SK-N-SH (cell line): ENCODE data around the gene ATP2A1. TPM values are rescaled to one million over a fixed set of nuclear protein-coding genes. Genes with fewer than 3 reads are reported as not detected.

Source experiments
- CTCF ChIA-PET: fragments of 300-600, 350-600 bp; formaldehyde crosslinking; extraction: SDS; loops from one replicate; lab custom pipeline; 2021; lab: Yijun Ruan, JAX
- POLR2A ChIA-PET: fragments of 350-600 bp; sonication (Branson Sonifier 250); formaldehyde crosslinking; extraction: SDS; loops from one replicate; lab custom pipeline; 2020; ENCODE audit warnings: antibody characterized with exemption, inconsistent platforms; lab: Yijun Ruan, JAX
- DNase-seq: peaks from one replicate; pipeline ENCODE4 v3.0.0; 2012
- H2AFZ ChIP-seq: fragments of 200-600 bp; sonication (generic); 2 replicates; pipeline ENCODE4 v1.8.1; 2016; ENCODE audit warnings: antibody characterized with exemption, mild to moderate bottlenecking, low read depth
- H3F3A ChIP-seq: fragments of 200-600 bp; sonication (generic); replicated peaks from 2 replicates; pipeline ENCODE3; 2016; ENCODE audit warnings: antibody characterized with exemption, mild to moderate bottlenecking; ENCODE audit not compliant: insufficient read depth
- H3K27ac ChIP-seq, 2 experiments: fragments of 200-500 bp in 1 of 2; fragments of 200-600 bp in 1 of 2; sonication (Bioruptor generic) in 1 of 2; sonication (generic), shearing (Covaris generic) in 1 of 2; 2 replicates each; pipeline versions ENCODE4 v1.5.1 to v1.6.1; 2014 to 2016; ENCODE audit warnings: low read depth in 2 of 2, inconsistent platforms in 1 of 2, low read length in 1 of 2, mild to moderate bottlenecking in 1 of 2, mixed read lengths in 1 of 2
- H3K27me3 ChIP-seq: fragments of 200-600 bp; sonication (generic), shearing (Covaris generic); 2 replicates; pipeline ENCODE4 v1.6.1; 2016; ENCODE audit warnings: mixed run types; ENCODE audit not compliant: insufficient read depth
- H3K36me3 ChIP-seq, 2 experiments: fragments of 200-500 bp in 1 of 2; fragments of 200-600 bp in 1 of 2; sonication (Bioruptor generic) in 1 of 2; sonication (generic) in 1 of 2; replicated peaks in 1 of 2; 2 replicates each; pipeline versions ENCODE3 to v1.5.1; 2014 to 2016; ENCODE audit warnings: low read length in 1 of 2, mild to moderate bottlenecking in 1 of 2; ENCODE audit not compliant: insufficient read depth in 2 of 2, control insufficient read depth in 1 of 2
- H3K4me1 ChIP-seq, 2 experiments: fragments of 200-500 bp in 1 of 2; fragments of 200-600 bp in 1 of 2; sonication (Bioruptor generic) in 1 of 2; sonication (generic), shearing (Covaris generic) in 1 of 2; 2 replicates each; pipeline versions ENCODE4 v1.5.1 to v1.6.1; 2014 to 2016; ENCODE audit warnings: low read depth in 1 of 2, low read length in 1 of 2, mixed run types in 1 of 2; ENCODE audit not compliant: insufficient read depth in 2 of 2, control insufficient read depth in 1 of 2
- H3K4me2 ChIP-seq: fragments of 200-600 bp; sonication (generic), shearing (Covaris generic); 2 replicates; pipeline ENCODE4 v1.6.1; 2017; ENCODE audit warnings: mixed run types
- H3K4me3 ChIP-seq, 2 experiments: fragments of 200-500 bp in 1 of 2; fragments of 200-600 bp in 1 of 2; sonication (Bioruptor generic) in 1 of 2; sonication (generic), shearing (Covaris generic) in 1 of 2; 2 replicates each; pipeline versions ENCODE4 v1.5.1 to v1.8.1; 2014 to 2016; ENCODE audit warnings: low read depth in 2 of 2, inconsistent platforms in 1 of 2, low read length in 1 of 2, mild to moderate bottlenecking in 1 of 2, mixed read lengths in 1 of 2, moderate library complexity in 1 of 2
- H3K79me2 ChIP-seq: fragments of 200-600 bp; sonication (generic); 2 replicates; pipeline ENCODE4 v1.8.1; 2017; ENCODE audit warnings: mild to moderate bottlenecking; ENCODE audit not compliant: insufficient read depth
- H3K9ac ChIP-seq: fragments of 200-600 bp; sonication (generic); 2 replicates; pipeline ENCODE4 v1.6.1; 2017; ENCODE audit warnings: mixed run types
- H3K9me2 ChIP-seq: fragments of 200-600 bp; sonication (generic); 2 replicates; pipeline ENCODE4 v1.6.1; 2017; ENCODE audit warnings: mixed run types
- H3K9me3 ChIP-seq: fragments of 200-600 bp; sonication (generic); 2 replicates; pipeline ENCODE4 v1.6.1; 2017; ENCODE audit warnings: mixed run types, mild to moderate bottlenecking, moderate library complexity
- H4K20me1 ChIP-seq: fragments of 200-600 bp; sonication (generic); 2 replicates; pipeline ENCODE4 v1.6.1; 2017; ENCODE audit warnings: mild to moderate bottlenecking, mixed run types; ENCODE audit not compliant: insufficient read depth
- EZH2phosphoT487 ChIP-seq: fragments of 200-600 bp; sonication (generic); IDR thresholded peaks from 2 replicates; pipeline ENCODE4 v1.6.1; 2017; ENCODE audit warnings: low read depth, mixed run types, mild to moderate bottlenecking, antibody characterized with exemption, moderate library complexity, borderline replicate concordance
- GATA2 ChIP-seq: sonication (generic); formaldehyde crosslinking; IDR thresholded peaks from 2 replicates; pipeline ENCODE4 v1.5.0; 2020; ENCODE audit warnings: mild to moderate bottlenecking, missing genetic modification reagents
- MEF2A ChIP-seq: IDR thresholded peaks from 2 replicates; pipeline ENCODE4 v1.4.0; 2012; ENCODE audit warnings: low read depth, borderline replicate concordance
- RXRA ChIP-seq: IDR thresholded peaks from 2 replicates; pipeline ENCODE4 v1.4.0; 2012; ENCODE audit warnings: low read depth, mild to moderate bottlenecking, borderline replicate concordance
- TCF12 ChIP-seq: IDR thresholded peaks from 2 replicates; pipeline ENCODE4 v1.4.0; 2012
- WGBS: methylation state at CpG from one replicate; pipeline ENCODE4 v1.1.6; 2017; ENCODE audit warnings: low lambda C conversion rate; 5-methylcytosine and 5-hydroxymethylcytosine counted together
- polyA plus RNA-seq, 3 experiments: library from polyadenylated mRNA; depleted of rRNA; stranded (reverse); fragments of >200 nt; gene quantifications; 2 replicates each; pipeline ENCODE4 v1.2.3, GENCODE V29; 2012
- TF ChIP-seq, protein P1 (sequence below): IDR thresholded peaks from 2 replicates; pipeline ENCODE4; 2012
- TF ChIP-seq, protein P2 (sequence below): IDR thresholded peaks from 2 replicates; pipeline ENCODE4 v1.4.0; 2012; ENCODE audit warnings: low read depth
- TF ChIP-seq, protein P3 (sequence below): IDR thresholded peaks from 2 replicates; pipeline ENCODE4 v1.4.0; 2012; ENCODE audit warnings: low read depth, borderline replicate concordance

ATP2A1 gene
- polyA plus RNA-seq, 1 of the 3 experiments (the other 2 are of a cell fraction), result 3.0 TPM

DNA sequence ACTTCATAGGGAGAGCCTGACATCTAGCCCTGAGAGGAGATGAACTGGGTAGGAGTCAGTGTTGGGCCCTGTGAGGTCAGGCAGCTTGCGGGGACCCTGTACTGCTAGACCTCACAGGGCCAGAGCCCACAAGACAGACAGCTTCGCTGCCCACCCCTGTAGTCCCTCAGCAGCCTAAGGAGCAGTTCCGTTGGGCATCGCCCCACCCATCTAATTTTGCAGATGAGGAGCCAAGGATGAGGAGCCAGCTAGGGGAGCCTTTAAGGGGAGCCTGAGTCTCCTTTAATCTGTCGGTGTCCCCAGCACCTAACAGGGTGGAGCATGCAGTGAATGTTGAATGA is 31.4 kb upstream of the ATP2A1 start:
- Histone ChIP-seq H3K79me2 (peaks cover 68% of the 10 kb centered on the region), H3K27me3 (no peaks in the 10 kb centered on the region), H3K36me3 (peaks cover 20 to 26% of the 10 kb centered on the region in 2 experiments), H2AFZ (peak overlapping the region; percentile 86), H3K4me2 (peak overlapping the region; percentile 89), H3K4me3 (peak overlapping the region; percentile 91 to 94), H3K4me1 (peaks cover 7 to 14% of the 10 kb centered on the region in 2 experiments; a peak in 1 of 4 replicates), H3K9ac (peak overlapping the region; percentile 80), H3F3A (peaks cover 13% of the 10 kb centered on the region), H3K27ac (peak overlapping the region; percentile 51 to 65; a peak in 2 of 4 replicates), H3K9me3 (no peaks in the 10 kb centered on the region), H4K20me1 (no peaks in the 10 kb centered on the region), H3K9me2 (no peaks in the 10 kb centered on the region)
- POLR2A ChIA-PET, result interaction anchor here (0.9 to 4.0 kb wide), 8 partner anchors 9 to 104 kb away, joined by 3 to 57 read pairs (median 6); partner anchors contain the start of genes ATXN2L, NFATC2IP and SH2B1
- DNase-seq, result no peak
- TF ChIP-seq, protein P1, sequence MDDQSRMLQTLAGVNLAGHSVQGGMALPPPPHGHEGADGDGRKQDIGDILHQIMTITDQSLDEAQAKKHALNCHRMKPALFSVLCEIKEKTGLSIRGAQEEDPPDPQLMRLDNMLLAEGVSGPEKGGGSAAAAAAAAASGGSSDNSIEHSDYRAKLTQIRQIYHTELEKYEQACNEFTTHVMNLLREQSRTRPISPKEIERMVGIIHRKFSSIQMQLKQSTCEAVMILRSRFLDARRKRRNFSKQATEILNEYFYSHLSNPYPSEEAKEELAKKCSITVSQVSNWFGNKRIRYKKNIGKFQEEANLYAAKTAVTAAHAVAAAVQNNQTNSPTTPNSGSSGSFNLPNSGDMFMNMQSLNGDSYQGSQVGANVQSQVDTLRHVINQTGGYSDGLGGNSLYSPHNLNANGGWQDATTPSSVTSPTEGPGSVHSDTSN, result 0 out of 2 replicates have a peak, but pooled peaks have one; percentile 27
- TF ChIP-seq, protein P2, sequence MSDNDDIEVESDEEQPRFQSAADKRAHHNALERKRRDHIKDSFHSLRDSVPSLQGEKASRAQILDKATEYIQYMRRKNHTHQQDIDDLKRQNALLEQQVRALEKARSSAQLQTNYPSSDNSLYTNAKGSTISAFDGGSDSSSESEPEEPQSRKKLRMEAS, result no peak
- CTCF ChIA-PET, result interaction anchor here (0.6 to 3.0 kb wide), 10 partner anchors 10 to 117 kb away, joined by 3 to 35 read pairs (median 4); partner anchors contain the start of genes ATXN2L and SH2B1
- WGBS, result 0% methylated on average over 3 of the region's 5 CpGs

DNA sequence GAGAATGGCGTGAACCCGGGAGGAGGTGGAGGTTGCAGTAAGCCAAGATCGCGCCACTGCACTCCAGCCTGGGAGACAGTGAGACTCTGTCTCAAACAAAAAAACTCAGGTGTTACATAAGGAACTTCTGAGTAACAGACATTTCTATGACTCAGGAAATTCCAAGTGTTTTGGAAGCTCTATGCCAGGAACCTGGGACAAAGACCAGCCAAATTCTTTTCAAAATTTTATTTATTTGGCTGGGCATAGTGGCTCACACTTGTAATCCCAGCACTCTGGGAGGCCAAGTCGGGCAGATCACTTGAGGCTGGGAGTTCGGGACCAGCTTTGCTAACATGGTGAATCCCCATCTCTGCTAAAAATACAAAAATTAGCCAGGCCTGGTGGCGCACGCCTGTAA is 19.9 kb upstream of the ATP2A1 start:
- H3K27ac ChIP-seq, result peak overlapping the region in 1 of 2 experiments; percentile 15; a peak in 1 of 4 replicates
- H3K9ac ChIP-seq, result no peak overlapping the region
- peaks cover 0 to 7% of the 10 kb centered on the region in 2 experiments; a peak in 3 of 4 replicates for H3K4me1 ChIP-seq
- ChIA-PET POLR2A (interaction anchor here (1.0 kb wide), 1 partner anchor 11 kb away, joined by 3 read pairs; no protein-coding TSS in a partner anchor), CTCF (no interaction called here)
- H3K4me3 ChIP-seq, result no peak overlapping the region
- no peak overlapping the region for H3K4me2 ChIP-seq
- WGBS, result 88% methylated on average over 8 of the region's 8 CpGs
- H4K20me1 ChIP-seq, result no peaks in the 10 kb centered on the region
- no peaks in the 10 kb centered on the region for H3K9me2 ChIP-seq
- TF ChIP-seq, protein P2, result no peak
- TF ChIP-seq RXRA (no peak), TCF12 (no peak), MEF2A (no peak), GATA2 (CRISPR knock-in tag) (no peak), EZH2phosphoT487 (no peak)
- TF ChIP-seq, protein P3, sequence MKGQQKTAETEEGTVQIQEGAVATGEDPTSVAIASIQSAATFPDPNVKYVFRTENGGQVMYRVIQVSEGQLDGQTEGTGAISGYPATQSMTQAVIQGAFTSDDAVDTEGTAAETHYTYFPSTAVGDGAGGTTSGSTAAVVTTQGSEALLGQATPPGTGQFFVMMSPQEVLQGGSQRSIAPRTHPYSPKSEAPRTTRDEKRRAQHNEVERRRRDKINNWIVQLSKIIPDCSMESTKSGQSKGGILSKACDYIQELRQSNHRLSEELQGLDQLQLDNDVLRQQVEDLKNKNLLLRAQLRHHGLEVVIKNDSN, result no peak
- TF ChIP-seq, all 33 proteins: peak for 0
- no peaks in the 10 kb centered on the region for H3K9me3 ChIP-seq
- H3K79me2 ChIP-seq, result peaks cover 28% of the 10 kb centered on the region
- H3F3A ChIP-seq, result peaks cover 10% of the 10 kb centered on the region
- H2AFZ ChIP-seq, result no peak overlapping the region
- DNase-seq, result no peak
- no peaks in the 10 kb centered on the region for H3K36me3 ChIP-seq
- H3K27me3 ChIP-seq, result no peaks in the 10 kb centered on the region
